ENCODE measurements around the gene CD74. TPM values are rescaled to one million over a fixed set of nuclear protein-coding genes. Genes with fewer than 3 reads are reported as not detected.

Gene CD74
- total RNA-seq, 1 experiment from 2014 or later = 12.7 TPM

DNA sequence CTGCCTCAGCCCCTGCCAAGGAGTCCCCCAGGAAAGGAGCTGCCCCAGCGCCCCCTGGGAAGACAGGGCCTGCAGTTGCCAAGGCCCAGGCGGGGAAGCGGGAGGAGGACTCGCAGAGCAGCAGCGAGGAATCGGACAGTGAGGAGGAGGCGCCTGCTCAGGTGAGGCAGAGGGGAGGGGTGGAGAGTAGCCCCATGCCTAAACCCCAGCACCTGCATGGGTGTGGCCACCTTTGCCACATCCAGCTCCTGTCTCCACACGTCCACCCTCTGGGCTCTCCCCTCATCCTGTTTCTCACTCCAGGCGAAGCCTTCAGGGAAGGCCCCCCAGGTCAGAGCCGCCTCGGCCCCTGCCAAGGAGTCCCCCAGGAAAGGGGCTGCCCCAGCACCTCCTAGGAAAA is 38.1 kb downstream of the CD74 start:
- Histone ChIP-seq H3K4me3 (ENCODE audit: low read depth in 2 of 2, low read length in 2 of 2) (no peak overlapping the region), H3K27me3 (ENCODE audit: control insufficient read depth, insufficient read depth, low read length) (no peaks in the 10 kb centered on the region), H3K9me3 (ENCODE audit: control insufficient read depth, insufficient read depth, low read depth, low read length) (no peaks in the 10 kb centered on the region), H3K36me3 (ENCODE audit: control insufficient read depth, insufficient read depth, low read length) (peaks cover 28% of the 10 kb centered on the region), H3K4me1 (ENCODE audit: control insufficient read depth, insufficient read depth, low read length) (no peaks in the 10 kb centered on the region), H3K27ac (ENCODE audit: low read length) (no peak overlapping the region)
- ATAC-seq (no peak), DNase-seq (ENCODE audit: low read depth, low spot score) (no peak)
- ChIA-PET CTCF (no interaction called here), POLR2A (no interaction called here)
- intact Hi-C loops (cut with micrococcal nuclease; ENCODE audit: unreplicated experiment) (no loop called here), in situ Hi-C loops (cut with HindIII; ENCODE audit: low pct_unique_long_range_greater_than_20kb, low sequenced_read_pairs) (no loop called here)
- BruUV-seq (replicated peaks) = no TSS peak
- TF ChIP-seq POLR2AphosphoS5 (IDR thresholded peaks at IDR 0.05; ENCODE audit: low read depth, low read length) (no peak), TCF7L2 (IDR thresholded peaks at IDR 0.05; ENCODE audit: low read depth, low read length) (no peak), SIN3A (IDR thresholded peaks at IDR 0.05; ENCODE audit: borderline replicate concordance, insufficient read depth, low read depth, low read length) (no peak)
- TF ChIP-seq, protein P1, sequence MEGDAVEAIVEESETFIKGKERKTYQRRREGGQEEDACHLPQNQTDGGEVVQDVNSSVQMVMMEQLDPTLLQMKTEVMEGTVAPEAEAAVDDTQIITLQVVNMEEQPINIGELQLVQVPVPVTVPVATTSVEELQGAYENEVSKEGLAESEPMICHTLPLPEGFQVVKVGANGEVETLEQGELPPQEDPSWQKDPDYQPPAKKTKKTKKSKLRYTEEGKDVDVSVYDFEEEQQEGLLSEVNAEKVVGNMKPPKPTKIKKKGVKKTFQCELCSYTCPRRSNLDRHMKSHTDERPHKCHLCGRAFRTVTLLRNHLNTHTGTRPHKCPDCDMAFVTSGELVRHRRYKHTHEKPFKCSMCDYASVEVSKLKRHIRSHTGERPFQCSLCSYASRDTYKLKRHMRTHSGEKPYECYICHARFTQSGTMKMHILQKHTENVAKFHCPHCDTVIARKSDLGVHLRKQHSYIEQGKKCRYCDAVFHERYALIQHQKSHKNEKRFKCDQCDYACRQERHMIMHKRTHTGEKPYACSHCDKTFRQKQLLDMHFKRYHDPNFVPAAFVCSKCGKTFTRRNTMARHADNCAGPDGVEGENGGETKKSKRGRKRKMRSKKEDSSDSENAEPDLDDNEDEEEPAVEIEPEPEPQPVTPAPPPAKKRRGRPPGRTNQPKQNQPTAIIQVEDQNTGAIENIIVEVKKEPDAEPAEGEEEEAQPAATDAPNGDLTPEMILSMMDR (IDR thresholded peaks at IDR 0.05) = no peak
- TF ChIP-seq, protein P2, sequence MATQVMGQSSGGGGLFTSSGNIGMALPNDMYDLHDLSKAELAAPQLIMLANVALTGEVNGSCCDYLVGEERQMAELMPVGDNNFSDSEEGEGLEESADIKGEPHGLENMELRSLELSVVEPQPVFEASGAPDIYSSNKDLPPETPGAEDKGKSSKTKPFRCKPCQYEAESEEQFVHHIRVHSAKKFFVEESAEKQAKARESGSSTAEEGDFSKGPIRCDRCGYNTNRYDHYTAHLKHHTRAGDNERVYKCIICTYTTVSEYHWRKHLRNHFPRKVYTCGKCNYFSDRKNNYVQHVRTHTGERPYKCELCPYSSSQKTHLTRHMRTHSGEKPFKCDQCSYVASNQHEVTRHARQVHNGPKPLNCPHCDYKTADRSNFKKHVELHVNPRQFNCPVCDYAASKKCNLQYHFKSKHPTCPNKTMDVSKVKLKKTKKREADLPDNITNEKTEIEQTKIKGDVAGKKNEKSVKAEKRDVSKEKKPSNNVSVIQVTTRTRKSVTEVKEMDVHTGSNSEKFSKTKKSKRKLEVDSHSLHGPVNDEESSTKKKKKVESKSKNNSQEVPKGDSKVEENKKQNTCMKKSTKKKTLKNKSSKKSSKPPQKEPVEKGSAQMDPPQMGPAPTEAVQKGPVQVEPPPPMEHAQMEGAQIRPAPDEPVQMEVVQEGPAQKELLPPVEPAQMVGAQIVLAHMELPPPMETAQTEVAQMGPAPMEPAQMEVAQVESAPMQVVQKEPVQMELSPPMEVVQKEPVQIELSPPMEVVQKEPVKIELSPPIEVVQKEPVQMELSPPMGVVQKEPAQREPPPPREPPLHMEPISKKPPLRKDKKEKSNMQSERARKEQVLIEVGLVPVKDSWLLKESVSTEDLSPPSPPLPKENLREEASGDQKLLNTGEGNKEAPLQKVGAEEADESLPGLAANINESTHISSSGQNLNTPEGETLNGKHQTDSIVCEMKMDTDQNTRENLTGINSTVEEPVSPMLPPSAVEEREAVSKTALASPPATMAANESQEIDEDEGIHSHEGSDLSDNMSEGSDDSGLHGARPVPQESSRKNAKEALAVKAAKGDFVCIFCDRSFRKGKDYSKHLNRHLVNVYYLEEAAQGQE (IDR thresholded peaks at IDR 0.05; ENCODE audit: insufficient read depth in 1 of 2, low read depth in 2 of 2, low read length in 1 of 2) = no peak

DNA sequence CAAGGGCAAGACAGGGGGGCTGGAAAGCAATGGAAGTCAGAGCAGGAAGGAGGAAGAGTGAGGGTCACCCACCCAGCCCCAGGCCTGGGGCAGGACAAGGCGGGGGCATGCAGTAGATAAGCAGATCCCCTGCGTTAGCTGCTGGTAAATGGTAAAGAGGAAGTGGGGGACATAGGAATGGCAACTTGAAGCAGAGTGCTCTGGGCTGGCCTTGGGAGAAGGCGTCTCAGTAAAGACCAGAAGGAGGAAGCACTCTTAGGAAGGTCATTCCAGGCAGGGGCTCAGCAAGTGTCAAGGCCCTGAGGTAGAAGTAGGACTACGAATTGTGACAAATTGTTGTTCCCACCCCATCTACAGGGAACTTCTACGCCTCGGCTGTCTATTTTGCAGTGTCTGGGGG is 40.1 kb downstream of the CD74 start:
- CTCF ChIA-PET = no interaction called here
- ATAC-seq = no peak
- TF ChIP-seq POLR2AphosphoS5 (IDR thresholded peaks at IDR 0.05; ENCODE audit: low read depth, low read length) (no peak), TCF7L2 (IDR thresholded peaks at IDR 0.05; ENCODE audit: low read depth, low read length) (no peak), SIN3A (IDR thresholded peaks at IDR 0.05; ENCODE audit: borderline replicate concordance, insufficient read depth, low read depth, low read length) (no peak)
- TF ChIP-seq, protein P2 (IDR thresholded peaks at IDR 0.05; ENCODE audit: insufficient read depth in 1 of 2, low read depth in 2 of 2, low read length in 1 of 2) = no peak
- TF ChIP-seq, protein P1 (IDR thresholded peaks at IDR 0.05) = no peak
- H3K27ac ChIP-seq (ENCODE audit: low read length) = no peak overlapping the region
- no peak for DNase-seq (ENCODE audit: low read depth, low spot score)
- H3K9me3 ChIP-seq (ENCODE audit: control insufficient read depth, insufficient read depth, low read depth, low read length) = no peaks in the 10 kb centered on the region
- no TSS peak for BruUV-seq (replicated peaks)
- no peak overlapping the region for H3K4me3 ChIP-seq (ENCODE audit: low read depth in 2 of 2, low read length in 2 of 2)
- H3K4me1 ChIP-seq (ENCODE audit: control insufficient read depth, insufficient read depth, low read length) = no peaks in the 10 kb centered on the region
- no peaks in the 10 kb centered on the region for H3K27me3 ChIP-seq (ENCODE audit: control insufficient read depth, insufficient read depth, low read length)
- H3K36me3 ChIP-seq (ENCODE audit: control insufficient read depth, insufficient read depth, low read length) = peaks cover 19% of the 10 kb centered on the region
- intact Hi-C loops (cut with micrococcal nuclease; ENCODE audit: unreplicated experiment) = no loop called here
- POLR2A ChIA-PET = interaction anchor here (0.6 kb wide), 1 partner anchor 623 kb away, joined by 3 read pairs; no protein-coding TSS in a partner anchor
- in situ Hi-C loops (cut with HindIII; ENCODE audit: low pct_unique_long_range_greater_than_20kb, low sequenced_read_pairs) = no loop called here
